ENCODE results near the gene NYNRIN. TPM values are rescaled to one million over a fixed set of nuclear protein-coding genes. Genes with fewer than 3 reads are reported as not detected.

NYNRIN gene
- total RNA-seq, 1 donor from 2014 or later, result 6.2 TPM

- peak overlapping the region; percentile 76 for H3K4me3 ChIP-seq (ENCODE audit: low read depth, low read length)
- TF ChIP-seq CTCF (conservative IDR thresholded peaks at IDR 0.05; ENCODE audit: low read depth, low read length), result no peak
- no peak for DNase-seq (ENCODE audit: low read depth)
Observed at GRCh38 chr14:24366413-24366720, 32.4 kb upstream of the NYNRIN start.

GRCh38 chr14:24366721-24367513, 31.9 kb upstream of the NYNRIN start:
- TF ChIP-seq CTCF (conservative IDR thresholded peaks at IDR 0.05; ENCODE audit: low read depth, low read length), result no peak
- H3K4me3 ChIP-seq (ENCODE audit: low read depth, low read length), result peak overlapping the region; percentile 76
- no peak for DNase-seq (ENCODE audit: low read depth)

- TF ChIP-seq CTCF (conservative IDR thresholded peaks at IDR 0.05; ENCODE audit: low read depth, low read length), result no peak
- H3K4me3 ChIP-seq (ENCODE audit: low read depth, low read length), result peak within 1 kb of the TSS; percentile 76
- DNase-seq (ENCODE audit: low read depth), result no peak
Observed at GRCh38 chr14:24367514-24368211, 31.1 kb upstream of the NYNRIN start, which contains the start of gene NFATC4. NFATC4 (plus strand) TSS chr14:24368184; CDS start chr14:24368341, 157 bp downstream.

DNA sequence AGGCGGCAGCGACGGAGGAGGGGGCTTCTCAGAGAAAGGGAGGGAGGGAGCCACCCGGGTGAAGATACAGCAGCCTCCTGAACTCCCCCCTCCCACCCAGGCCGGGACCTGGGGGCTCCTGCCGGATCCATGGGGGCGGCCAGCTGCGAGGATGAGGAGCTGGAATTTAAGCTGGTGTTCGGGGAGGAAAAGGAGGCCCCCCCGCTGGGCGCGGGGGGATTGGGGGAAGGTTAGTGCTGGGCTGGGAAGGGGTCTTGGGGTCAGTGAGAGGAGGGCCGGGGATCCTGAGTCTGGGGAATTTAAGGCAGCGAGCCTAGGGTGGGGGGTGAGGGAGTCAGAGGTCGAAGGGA, 30.6 kb upstream of the NYNRIN start:
- TF ChIP-seq CTCF (conservative IDR thresholded peaks at IDR 0.05; ENCODE audit: low read depth, low read length), result no peak
- H3K4me3 ChIP-seq (ENCODE audit: low read depth, low read length), result peak overlapping the region; percentile 76
- DNase-seq (ENCODE audit: low read depth), result no peak

DNA sequence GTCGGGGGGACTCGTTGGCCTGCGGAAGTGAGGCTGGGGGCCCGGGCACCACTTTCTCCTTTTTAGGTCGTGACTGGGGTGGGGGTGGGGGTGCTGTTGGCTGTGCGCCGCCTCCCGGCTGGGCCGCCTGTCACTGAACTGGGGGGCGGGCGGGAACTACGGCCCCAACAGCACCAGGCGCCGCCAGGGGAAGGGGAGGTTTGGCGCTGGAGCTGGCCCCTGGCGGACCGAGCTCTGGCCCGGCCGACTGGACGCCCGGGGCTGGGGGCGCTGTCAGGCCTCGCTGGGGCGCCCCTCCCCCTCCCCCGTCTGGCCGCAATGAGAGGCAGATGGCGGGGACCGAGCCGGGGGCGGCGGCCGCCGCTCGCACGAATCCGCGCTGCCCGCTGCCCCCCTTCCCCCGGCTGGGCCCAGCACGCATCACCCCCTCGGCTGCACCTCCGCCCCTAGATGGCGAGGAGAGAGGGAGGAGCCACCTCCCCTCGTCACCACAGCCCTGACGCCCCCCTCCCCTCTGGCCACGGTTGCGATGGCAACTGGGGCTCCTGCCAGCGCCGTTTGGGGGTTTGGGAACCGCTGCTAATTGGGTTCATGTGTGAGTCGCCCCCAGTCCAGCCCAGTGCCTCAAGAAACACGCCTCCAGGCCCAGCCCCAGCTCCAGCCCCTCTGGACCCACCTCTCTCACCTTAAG, 30.1 kb upstream of the NYNRIN start:
- TF ChIP-seq CTCF (conservative IDR thresholded peaks at IDR 0.05; ENCODE audit: low read depth, low read length), result no peak
- peak overlapping the region; percentile 76 for H3K4me3 ChIP-seq (ENCODE audit: low read depth, low read length)
- DNase-seq (ENCODE audit: low read depth), result no peak

- DNase-seq (ENCODE audit: low read depth), result no peak
- no peak overlapping the region for H3K4me3 ChIP-seq (ENCODE audit: low read depth, low read length)
- no peak for TF ChIP-seq CTCF (conservative IDR thresholded peaks at IDR 0.05; ENCODE audit: low read depth, low read length)
Observed at GRCh38 chr14:24369463-24369862, 29.3 kb upstream of the NYNRIN start.
